T-helper 1 cell (primary cell): ENCODE results near the gene MFAP1.
A peak's percentile ranks its signal among the peaks of the same experiment; 100 is the strongest.
"Not testable (repeated sequence)": the region's sequence is repeated elsewhere in the genome, so short reads cannot be mapped to it uniquely, and the experiment has no call there.

ENCODE experiments used
- DNase-seq, 5 donors: peaks; one replicate each; pipeline ENCODE4 v3.0.0-alpha.2; 2012 to 2020
- total RNA-seq, 4 donors: gene quantifications; one replicate each; lab custom pipeline; 2026; lab: John Stamatoyannopoulos, UW

The MFAP1 gene, protein sequence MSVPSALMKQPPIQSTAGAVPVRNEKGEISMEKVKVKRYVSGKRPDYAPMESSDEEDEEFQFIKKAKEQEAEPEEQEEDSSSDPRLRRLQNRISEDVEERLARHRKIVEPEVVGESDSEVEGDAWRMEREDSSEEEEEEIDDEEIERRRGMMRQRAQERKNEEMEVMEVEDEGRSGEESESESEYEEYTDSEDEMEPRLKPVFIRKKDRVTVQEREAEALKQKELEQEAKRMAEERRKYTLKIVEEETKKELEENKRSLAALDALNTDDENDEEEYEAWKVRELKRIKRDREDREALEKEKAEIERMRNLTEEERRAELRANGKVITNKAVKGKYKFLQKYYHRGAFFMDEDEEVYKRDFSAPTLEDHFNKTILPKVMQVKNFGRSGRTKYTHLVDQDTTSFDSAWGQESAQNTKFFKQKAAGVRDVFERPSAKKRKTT
- 12.6 to 30.5 (median 20.6) reads per million in 4 donors for total RNA-seq

DNA sequence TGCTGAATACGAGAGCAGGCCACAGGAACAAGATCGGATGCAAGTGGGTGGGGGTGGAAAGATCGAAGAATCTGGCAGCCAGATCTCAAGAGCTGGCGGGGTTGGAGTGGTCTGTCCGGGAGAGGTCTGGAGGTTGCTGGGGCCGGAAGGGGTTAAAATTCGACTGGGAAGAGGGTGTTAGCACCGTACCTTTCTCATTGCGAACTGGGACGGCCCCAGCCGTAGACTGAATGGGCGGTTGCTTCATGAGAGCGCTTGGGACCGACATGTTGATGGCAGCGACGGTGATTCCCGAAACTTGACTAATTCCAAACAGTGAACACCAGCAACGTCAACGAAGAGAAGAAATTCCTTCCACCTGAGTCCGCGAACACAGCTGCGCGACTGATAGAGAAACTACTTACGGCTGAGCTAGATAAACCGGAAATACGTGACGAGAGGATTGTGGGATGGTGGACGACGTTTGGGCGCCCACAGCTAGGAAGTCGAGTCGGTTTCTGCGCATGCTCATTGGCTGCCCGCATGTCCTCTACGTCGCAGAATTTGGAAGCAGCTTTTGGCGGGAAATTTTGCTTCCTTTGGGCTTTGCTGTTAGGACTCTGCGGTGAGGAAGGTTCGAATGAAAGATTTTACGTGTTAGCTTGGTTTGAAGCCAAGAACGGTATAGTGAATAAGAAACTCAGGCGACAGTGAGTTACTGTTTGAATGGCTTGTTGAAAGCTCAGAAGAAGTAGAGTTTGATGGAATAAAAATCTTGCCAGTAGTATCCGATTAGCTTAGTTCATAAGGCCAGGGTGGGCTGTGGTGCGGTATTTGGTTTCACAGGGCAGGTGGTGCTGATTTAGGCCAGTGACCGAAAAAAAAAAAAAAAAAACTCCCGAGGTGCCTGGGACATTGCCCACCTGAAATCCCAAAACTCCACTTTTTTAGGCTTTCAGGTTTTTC lies at the start of gene MFAP1:
MFAP1 (minus strand) TSS at position 389 of the 945 bp plus-strand sequence; CDS start at position 268, 121 bp downstream.
- peak; percentile 87 to 98 (median 92) for DNase-seq

DNA sequence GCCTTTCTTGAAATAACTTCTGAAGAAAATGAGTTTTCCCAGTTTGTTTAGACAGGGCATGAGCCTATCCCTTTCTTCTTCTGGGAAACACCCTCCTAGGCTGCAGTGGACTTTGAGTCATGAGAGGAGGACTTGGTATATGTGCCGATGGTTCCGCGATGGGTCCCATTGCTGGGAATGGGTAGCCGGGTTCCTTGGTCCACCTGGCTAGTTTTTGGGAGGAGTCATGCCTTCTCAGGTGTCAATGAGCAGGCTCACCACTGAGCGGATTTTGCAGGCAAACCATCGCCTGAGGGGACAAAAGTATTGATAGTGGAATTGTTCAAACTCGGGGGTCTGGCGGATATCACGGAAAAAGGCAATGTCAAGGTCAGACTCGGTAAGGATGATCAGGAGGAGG lies 49.2 kb upstream of the MFAP1 start:
- no peak for DNase-seq

- DNase-seq: peak in 1 of 5 donors; percentile 2
These were observed 48.0 kb upstream of the MFAP1 start for GRCh38 chr15:43872416-43873020.

GRCh38 chr15:43871835-43872234 lies 47.3 kb upstream of the MFAP1 start:
- no peak for DNase-seq

- no peak for DNase-seq
These were observed 43.9 kb upstream of the MFAP1 start for GRCh38 chr15:43868406-43868805.

GRCh38 chr15:43867096-43867495 lies 42.6 kb upstream of the MFAP1 start:
- DNase-seq: no peak

GRCh38 chr15:43866636-43867035 lies 42.1 kb upstream of the MFAP1 start:
- DNase-seq: not testable (repeated sequence)

GRCh38 chr15:43859546-43859945 lies 35.1 kb upstream of the MFAP1 start:
- no peak for DNase-seq

DNA sequence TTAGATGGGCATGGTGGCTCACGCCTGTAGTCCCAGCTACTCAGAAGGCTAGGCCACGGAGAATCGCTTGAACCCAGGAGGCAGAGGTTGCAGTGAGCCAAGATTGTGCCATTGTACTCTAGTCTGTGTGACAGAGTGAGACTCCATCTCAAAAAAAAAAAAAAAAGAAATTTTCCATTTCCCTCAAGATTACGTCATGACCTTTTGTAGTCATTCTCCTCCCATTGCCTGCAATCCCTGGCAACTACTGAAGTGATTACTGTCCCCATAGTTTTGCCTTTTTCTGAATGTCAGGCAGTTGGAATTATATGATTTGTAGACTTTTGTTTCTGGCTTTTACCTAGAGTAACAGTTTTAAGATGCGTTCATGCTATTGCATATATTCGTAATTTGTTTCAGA lies 30.3 kb upstream of the MFAP1 start:
- no peak for DNase-seq

DNA sequence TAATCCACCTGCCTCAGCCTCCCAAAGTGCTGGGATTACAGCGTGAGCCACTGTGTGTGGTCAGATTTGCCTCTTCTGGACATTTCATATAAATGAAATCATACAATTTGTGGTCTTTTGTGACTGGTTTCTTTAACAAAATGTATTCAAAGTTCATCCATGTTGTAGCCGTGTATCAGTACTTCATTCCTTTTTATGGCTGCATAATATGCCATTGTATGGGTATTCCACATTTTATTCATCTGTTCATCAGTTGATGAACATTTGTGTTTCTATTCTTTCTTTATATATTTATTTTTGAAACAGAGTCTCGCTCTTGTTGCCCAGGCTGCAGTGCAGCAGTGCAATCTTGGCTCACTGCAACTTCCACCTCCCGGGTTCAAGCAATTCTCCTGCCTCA lies 28.1 kb upstream of the MFAP1 start:
- DNase-seq: no peak

- DNase-seq: no peak
These were observed 26.8 kb upstream of the MFAP1 start for GRCh38 chr15:43851251-43851650.

- no peak for DNase-seq
These were observed 20.9 kb upstream of the MFAP1 start for GRCh38 chr15:43845421-43845820.

- DNase-seq: not testable (repeated sequence)
These were observed 8.0 kb upstream of the MFAP1 start for GRCh38 chr15:43832485-43832884.

DNA sequence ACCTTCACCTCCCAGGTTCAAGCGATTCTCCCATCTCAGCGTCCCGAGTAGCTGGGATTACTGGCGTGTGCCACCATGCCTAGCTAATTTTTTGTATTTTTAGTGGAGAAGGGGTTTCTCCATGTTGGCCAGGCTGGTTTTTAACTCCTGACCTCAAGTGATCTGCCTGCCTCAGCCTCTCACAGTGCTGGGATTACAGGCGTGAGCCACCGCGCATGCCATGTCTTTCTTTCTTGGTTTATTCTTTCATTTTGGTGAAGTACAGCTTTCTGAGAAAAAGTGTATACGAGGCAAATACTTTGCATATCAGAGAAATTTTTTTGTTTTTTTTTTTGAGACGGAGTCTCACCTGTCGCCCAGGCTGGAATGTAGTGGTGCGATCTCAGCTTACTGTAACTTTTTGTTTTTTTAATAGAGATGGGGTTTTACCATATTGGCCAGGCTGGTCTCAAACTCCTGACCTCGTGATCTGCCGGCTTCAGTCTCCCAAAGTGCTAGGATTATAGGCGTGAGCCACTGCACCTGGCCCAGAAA lies 7.1 kb upstream of the MFAP1 start:
- DNase-seq: not testable (repeated sequence)

DNA sequence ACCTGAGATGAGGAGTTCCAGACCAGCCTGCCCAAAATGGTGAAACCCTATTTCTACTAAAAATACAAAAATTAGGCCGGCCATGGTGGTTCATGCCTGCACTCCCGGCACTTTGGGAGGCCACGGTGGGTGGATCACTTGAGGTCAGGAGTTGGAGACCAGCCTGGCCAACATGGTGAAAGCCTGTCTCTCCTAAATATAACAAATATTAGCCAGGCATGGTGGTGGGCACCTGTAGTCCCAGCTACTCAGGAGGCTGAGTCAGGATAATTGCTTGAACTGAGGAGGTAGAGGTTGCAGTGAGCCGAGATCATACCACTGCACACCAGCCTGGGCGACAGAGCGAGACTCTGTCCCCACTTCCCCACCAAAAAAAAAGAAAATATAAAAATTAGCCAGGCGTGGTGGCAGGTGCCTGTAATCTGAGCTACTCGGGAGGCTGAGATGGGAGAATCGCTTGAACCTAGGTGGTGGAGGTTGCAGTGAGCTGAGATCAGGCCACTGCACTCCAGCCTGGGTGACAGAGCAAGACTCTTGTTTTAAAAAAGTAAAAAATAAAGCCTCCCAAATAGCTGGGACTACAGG lies 6.3 kb upstream of the MFAP1 start:
- not testable (repeated sequence) for DNase-seq

GRCh38 chr15:43829951-43830540 lies 5.6 kb upstream of the MFAP1 start:
- not testable (repeated sequence) for DNase-seq

GRCh38 chr15:43828061-43828657 lies 3.7 kb upstream of the MFAP1 start:
- peak in 1 of 5 donors; percentile 57 for DNase-seq

DNA sequence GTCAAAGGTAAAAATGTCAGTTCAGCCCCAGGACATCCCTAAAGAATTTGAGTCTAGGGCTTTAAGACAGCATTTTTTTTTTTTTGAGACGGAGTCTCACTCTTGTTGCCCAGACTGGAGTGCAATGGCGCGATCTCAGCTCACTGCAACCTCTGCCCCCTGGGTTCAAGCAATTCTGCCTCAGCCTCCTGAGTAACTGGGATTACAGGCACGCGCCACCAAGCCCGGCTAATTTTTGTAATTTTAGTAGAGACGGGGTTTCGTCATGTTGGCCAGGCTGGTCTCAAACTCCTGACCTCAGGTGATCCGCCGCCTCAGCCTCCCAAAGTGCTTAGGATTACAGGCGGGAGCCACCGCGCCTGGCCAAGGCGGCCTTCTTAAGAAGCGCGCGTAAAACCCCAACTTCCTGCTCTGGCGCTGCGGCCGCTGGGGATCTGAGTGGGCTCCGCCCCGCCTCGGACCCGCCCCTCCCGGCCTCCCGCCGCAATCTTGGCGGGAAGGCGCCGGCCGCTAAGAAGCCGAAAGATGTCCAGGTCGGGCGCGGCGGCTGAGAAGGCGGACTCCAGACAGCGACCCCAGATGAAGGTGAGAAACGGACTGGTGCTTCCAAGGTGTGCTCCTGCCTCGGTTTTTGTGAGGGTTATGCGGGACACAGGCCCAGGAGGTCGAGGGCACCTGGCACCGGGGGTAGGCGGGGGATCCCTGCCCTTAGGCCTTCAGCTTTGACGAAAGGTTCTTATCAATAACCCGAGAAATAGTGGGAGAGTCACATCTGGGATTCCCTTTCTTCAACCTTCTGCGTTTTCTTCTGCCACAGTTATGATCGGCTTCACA lies 2.2 kb upstream of the MFAP1 start, which contains the start of gene WDR76:
WDR76 (plus strand) TSS at position 495 of the 834 bp plus-strand sequence; CDS start at position 526, 31 bp downstream.
- peak; percentile 59 to 88 (median 67) for DNase-seq

GRCh38 chr15:43826029-43826507 lies 1.6 kb upstream of the MFAP1 start:
- DNase-seq: no peak

GRCh38 chr15:43825305-43825704 lies 815 bp upstream of the MFAP1 start:
- not testable (repeated sequence) for DNase-seq
